HG03280 (cell line): ENCODE results near the gene NEK1.

Source experiments
- ATAC-seq: cut with Tn5 transposase; IDR thresholded peaks from one replicate; pipeline ENCODE4 v1.9.1; 2021; ENCODE audit warnings: mild to moderate bottlenecking, moderate library complexity; ENCODE audit not compliant: unreplicated experiment

The NEK1 gene

GRCh38 chr4:169376421-169376820 lies 236.0 kb downstream of the NEK1 start:
- ATAC-seq = no peak

- no peak for ATAC-seq
Observed at GRCh38 chr4:169372791-169373190, 239.6 kb downstream of the NEK1 start.

GRCh38 chr4:169369634-169370033 lies 242.7 kb downstream of the NEK1 start:
- ATAC-seq = no peak

- ATAC-seq = no peak
Observed at GRCh38 chr4:169367826-169368225, 244.6 kb downstream of the NEK1 start.

- no peak for ATAC-seq
Observed at GRCh38 chr4:169366821-169367220, 245.6 kb downstream of the NEK1 start.

- ATAC-seq = no peak
Observed at GRCh38 chr4:169362607-169363006, 249.8 kb downstream of the NEK1 start.

- no peak for ATAC-seq
Observed at GRCh38 chr4:169361756-169362155, 250.6 kb downstream of the NEK1 start.

- ATAC-seq = no peak
Observed at GRCh38 chr4:169359961-169360360, 252.4 kb downstream of the NEK1 start.

- no peak for ATAC-seq
Observed at GRCh38 chr4:169352360-169352759, 260.0 kb downstream of the NEK1 start.

GRCh38 chr4:169351872-169352271 lies 260.5 kb downstream of the NEK1 start:
- no peak for ATAC-seq

GRCh38 chr4:169348541-169348940 lies 263.8 kb downstream of the NEK1 start:
- no peak for ATAC-seq

GRCh38 chr4:169346840-169347239 lies 265.5 kb downstream of the NEK1 start:
- ATAC-seq = no peak

GRCh38 chr4:169345316-169345721 lies 267.1 kb downstream of the NEK1 start:
- no peak for ATAC-seq
